Measurements from ENCODE around the gene TTC14.

- no peak for TF ChIP-seq POLR2A (IDR thresholded peaks at IDR 0.05)
- TF ChIP-seq CTCF (IDR thresholded peaks at IDR 0.05) = no peak
Measured at GRCh38 chr3:180590396-180590795, 11.6 kb upstream of the TTC14 start.

Measured in thyroid gland (tissue), 4 donors.